HS-27A (cell line): ENCODE data around the gene CPN1.
"Not testable (repeated sequence)": the region's sequence is repeated elsewhere in the genome, so short reads cannot be mapped to it uniquely, and the experiment has no call there.

Experiments used
- DNase-seq: peaks from one replicate; pipeline ENCODE4 v3.0.0-alpha.2; 2012; ENCODE audit warnings: low read depth, missing footprints

CPN1 gene

DNA sequence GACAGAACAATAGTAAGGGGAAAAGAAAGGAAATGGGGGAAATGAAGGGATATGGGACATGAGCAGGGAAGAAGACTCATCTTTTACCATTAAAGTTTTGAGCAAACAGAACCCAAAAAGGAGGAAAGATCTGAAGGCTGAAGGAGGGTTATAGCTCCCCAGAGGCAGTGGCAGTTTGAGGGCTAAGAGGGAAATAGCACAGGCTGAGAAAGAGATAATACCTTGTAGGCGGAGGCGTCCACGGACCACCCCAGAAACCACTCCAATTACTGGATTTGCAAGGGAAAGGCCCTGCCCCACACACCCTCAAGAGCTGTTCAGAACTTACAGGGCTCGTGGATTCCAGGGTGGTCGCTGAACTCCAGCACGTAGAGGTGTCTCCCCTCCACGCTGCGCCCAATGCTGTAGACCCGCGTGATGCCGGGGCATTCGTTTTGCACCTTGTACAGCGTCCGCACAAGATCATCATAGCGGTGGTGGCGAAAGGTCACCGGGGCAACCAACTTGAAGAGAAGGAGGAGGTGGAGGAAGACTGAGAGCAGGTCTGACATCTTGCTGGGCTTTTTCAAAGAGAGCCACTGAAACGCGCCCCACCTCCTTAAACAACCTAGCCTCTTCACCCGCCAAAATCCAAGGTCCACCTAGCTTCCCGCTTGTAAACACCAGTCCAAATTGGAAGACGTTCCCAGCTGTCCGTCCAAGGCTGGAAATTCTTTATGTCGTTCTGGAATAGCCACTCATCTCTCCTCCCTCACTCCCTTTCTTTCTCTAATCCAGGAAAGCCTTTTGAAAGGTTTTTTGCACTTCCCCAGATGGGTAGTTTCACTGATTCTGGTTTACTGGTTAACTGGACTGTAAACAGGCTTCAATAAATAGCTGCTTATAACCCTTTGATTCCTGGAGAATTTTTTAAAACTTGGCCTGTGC, at the start of gene CPN1:
CPN1 (minus strand) TSS at position 795 of the 927 bp plus-strand sequence; CDS start at position 551, 244 bp downstream.
- no peak for DNase-seq

DNA sequence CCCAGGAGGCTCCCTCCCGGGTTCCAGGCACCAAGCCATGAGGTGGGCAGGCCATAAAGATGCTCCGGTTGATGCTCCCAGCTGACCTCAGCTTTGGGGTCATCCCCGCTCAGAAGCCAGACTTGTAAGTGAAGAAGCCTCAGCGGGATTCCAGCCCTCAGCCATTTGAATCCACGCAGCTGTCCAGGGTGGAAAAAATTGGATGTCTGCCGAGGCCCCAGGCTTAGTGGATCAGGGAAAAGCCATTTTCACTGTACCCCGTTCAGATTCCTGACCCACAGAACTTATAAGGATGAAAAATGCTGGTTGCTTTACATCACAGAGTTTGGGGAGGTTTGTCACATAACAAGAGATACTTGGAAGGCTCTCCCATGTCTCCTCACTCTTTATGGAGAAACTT, 49.2 kb upstream of the CPN1 start:
- no peak for DNase-seq

DNA sequence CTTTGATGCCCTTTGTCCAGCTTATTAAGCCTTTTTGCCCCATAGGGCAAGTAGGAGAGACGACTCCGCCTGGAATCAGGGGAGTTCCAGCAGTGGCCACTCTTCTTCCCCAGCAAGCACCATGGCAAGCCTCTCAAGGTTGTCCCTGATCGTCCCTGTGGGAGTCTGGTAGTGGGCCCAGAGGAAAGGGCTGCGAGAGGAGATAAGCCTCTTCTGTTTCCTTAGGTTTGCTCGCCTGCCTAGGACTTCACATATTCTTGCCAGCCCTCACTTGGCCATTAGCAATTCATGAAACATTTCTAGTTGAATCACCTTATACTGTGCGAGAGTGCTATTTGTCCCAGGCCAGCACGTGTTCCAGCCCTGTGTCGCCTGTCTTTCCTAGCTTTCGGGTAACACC, 47.8 kb upstream of the CPN1 start:
- no peak for DNase-seq

DNA sequence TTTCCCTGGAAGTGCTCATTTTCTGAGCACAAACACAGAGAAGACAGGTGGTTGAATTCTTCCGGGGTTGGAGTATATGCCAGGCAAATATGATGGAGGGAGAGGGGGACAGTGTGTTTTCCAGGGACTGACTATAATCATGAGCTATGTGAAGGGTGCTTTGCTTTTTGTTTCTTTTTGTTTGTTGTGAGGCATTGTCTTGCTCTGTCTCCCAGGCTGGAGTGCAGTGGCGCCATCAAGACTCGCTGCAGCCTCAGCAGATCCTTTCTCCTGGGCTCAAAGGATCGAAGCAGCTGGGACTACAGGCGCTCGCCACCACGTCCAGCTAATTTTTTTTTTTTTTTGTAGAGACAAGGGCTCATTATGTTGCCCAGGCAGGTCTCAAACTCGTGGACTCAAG, 47.3 kb upstream of the CPN1 start:
- DNase-seq = no peak

DNA sequence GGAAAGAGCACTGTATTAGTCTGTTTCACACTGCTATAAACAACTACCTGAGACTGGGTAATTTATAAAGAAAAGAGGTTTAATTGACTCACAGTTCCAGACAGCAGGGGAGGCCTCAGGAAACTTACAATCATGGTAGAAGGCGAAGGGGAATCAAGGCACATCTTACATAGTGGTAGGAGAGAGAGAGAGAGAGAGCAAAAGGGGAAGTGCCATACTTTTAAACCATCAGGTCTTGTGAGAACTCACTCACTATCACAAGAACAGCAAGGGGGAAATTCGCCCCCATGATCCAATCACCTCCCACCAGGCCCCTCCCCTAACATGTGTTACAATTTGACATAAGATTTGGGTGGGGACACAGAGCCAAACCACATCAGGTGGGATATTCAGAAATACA, 43.7 kb upstream of the CPN1 start:
- not testable (repeated sequence) for DNase-seq

DNA sequence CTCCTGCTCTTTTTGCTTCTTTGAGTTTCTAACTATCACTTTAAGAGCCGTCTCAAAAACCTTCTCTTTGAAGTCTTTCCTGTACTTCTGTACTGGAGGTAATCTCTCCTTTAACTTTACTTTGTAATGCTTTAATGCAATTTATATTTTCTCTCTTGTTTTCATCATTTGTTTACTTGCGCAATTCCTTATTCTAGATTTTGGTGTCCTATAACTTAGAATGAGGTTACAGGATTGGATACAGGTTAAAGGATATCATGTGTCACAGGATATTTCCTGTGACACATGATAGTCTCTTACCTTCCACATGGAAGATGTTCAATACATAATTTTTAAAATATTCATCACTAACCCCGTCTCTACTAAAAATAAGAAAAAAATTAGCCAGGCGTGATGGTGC, 42.4 kb upstream of the CPN1 start:
- no peak for DNase-seq

DNA sequence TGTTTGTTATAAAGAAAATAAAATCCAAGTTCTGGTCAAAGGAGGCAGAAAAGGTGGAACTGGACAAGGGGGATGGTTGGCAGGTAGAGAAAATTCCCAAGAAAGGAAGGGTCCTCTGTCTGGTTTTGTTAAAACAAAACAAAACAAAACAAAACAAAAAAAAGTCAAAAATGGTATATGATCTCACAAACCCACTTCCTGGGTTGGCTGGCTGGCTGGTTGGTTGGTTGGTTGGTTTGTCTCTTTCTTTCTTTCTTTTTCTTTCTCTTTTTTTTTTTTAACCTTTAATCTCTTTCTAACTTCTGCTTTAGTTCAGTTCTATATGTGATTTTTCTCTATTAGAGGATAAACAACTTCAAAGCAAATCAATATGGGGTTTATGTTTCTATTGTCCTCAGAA, 41.1 kb upstream of the CPN1 start:
- DNase-seq = no peak

DNA sequence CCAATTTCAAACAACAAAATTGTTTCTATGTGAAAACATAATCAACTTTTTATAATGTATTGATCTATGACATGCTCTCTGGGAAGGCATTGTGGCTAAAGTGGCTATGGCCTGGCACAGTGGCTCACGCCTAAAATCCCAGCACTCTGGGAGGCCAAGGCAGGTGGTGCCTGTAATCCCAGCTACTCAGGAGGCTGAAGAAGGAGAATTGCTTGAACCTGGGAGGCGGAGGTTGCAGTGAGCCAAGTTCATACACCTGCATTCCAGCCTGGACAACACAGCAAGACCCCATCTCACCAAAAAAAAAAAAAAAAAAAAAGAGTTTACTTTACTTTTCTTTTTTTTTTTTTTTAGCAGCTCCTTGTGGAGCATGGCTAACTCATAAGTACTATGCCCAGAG, 38.9 kb upstream of the CPN1 start:
- no peak for DNase-seq

DNA sequence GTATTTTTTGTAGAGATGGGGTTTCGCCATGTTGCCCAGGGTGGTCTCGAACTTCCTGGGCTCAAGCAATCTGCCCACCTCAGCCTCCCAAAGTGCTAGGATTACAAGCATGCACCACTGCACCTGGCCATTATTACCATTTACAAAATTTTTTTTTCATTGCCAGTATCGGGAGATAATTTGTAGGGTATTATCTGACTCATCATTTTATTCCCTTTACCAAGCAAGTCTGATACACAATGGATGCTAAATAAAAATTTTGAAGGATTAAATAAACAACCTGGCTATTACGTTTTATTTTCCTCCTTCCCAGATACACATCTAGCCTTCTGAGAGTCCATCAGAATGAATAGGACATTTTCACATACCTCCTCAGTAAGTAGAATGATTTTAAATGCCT, 38.1 kb upstream of the CPN1 start:
- no peak for DNase-seq

DNA sequence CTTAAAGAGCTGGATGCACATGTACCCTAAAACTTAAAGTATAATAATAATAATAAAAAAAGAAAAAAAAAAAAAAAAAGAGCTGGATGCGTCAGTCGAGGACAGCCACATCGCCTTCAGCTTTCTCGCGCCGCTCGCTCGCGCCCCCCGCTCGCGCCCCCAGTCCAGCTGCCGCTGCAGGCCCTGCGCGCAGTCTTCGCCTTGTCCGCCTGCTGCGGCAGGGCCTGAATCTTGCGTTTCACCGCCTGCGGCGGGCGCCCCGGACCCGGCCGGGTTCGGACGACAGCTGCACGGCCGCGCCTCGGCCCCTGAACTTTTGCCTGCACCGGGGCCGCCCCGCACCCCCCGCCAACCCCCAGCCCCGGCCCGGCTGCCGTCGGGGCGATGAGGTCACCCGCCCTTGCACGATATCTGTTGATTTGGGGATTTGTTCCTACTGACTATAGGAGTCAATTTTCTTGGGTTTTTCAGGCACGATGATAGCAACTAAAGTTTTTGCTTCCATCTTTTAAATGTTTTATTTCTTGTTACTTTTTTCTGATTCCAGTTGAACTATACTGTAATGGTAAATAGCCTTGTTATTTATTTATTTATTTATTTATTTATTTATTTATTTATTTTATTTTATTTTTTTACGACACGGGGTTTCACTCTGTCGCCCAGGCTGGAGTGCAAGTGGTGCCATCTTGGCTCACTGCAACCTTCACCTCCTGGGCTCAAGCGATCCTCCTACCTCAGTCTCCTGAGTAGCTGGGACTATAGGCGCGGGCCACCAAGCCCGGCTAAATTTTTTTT, 33.5 kb upstream of the CPN1 start:
- no peak for DNase-seq

DNA sequence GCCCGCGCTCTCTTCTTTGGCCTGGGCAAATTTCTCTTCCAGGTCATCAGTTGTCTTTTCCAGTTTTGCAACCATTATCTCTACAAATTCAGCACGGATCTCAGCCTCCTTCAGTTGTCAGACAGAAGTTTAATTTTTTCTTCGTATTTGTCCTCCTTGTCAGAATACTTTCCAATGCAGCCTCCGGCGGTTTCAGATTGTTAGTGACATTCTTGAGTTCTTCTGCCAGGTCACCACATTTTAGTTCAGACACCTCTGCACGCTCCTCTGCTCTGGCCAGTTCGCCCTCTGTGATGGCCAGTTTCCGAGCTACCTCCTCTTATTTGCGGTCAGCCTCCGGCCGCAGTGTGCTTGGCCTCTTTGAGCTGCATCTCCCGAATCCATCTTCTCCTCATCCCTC, 32.8 kb upstream of the CPN1 start:
- no peak for DNase-seq

DNA sequence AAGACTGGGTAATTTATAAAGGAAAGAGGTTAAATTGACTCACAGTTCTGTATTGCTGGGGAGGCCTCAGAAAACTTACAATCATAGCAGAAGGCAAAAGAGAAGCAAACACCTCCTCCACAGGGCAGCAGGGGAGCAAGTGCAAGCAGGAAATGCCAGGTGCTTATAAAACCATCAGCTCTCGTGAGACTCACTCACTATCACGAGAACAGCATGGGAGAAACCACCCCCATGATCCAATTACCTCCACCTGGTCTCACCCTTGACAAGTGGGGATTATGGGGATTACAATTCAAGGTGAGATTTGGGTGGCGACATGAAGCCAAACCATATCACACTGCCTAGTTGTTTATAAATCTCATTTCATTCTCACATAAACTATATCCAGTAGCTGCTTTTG, 28.0 kb upstream of the CPN1 start:
- DNase-seq = no peak

DNA sequence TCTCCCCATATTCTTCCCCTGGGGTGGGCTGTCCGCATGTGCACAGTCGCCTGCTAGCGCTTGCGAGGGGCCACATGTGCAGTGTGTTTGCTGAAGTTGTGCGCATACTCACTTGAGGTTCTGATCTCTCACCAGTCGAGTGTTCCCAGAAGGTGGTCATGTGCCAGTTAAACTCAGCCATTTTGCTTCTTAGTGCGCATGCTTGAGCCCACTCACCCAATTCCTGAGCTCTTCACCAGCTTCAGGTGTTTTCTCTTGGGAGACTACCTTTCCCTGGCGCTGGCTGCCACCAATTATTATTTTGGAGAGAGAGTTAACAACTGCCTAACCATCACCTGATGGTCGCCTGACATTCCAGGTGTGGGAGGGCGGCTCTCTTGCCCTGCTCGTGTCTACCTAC, 25.2 kb upstream of the CPN1 start:
- no peak for DNase-seq

DNA sequence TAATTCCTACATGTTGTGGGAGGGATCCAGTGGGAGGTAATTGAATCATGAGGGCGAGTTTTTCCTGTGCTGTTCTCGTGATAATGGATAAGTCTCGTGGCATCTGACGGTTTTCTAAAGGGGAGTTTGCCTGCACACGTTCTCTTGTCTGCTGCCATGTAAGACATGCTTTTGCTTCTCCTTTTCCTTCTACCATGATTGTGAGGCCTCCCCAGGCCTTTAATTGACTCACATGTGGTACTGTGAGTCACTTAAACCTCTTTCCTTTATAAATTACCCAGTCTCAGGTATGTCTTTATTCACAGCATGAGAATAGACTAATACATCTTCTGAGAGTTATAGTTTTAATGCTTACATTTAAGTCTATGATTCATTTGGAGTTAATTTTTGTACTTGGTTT, 22.6 kb upstream of the CPN1 start:
- no peak for DNase-seq

DNA sequence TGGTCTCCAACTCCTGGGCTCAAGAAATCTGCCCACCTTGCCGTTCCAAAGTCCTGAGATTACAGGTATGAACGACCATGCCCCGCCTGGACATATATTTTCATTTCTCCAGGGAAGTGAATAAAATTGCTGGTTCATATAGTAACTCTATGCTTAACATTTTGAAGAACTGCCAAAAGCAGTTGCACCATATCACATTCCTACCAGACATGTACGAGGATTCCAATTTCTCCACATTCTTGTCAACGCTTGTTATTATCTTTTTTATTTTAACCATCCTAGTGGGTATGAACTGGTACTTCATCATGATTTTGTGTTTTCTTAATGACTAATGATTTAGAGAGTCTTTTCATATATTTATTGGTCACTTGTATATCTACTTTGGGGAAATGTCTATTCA, 21.9 kb upstream of the CPN1 start:
- no peak for DNase-seq

DNA sequence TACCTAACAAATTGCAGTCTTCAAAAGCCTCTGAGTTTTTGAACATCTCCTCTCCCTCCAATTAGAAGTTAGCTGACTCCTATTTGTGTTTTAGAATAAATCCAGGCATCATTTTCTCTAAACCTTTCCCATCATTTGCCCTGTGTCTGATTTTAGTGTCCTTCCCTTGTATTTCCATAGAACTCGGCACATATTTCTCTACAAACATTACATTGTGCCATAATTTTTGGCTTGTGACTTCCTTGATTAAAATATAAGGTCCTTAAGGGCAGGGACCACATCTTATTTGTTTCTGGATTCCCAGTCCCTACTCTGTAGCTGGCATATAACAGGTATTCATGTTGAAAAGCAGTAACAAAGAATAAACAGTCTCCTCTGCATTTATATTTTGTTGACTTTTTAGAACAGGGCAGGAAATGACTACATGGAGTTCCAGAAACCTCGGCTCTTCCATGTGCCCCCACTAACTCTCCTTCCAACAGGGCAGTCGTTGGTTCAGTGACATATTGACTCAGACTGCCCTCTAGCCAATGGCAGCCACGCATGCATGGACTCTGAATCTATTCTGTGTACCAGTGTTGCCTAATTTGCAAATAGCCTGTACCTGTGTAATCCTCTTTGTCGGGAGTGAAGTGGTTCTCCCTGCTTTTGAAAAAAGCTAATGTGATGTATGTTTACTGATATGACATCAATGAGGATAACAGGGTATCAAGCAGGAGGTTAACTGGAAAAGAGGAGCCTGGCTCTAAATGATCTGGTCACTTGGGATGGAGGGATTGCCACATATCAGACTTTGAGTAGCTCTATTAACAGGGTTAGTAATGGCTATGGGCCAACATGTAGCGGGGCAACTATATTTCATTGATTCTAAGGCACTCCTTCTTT, 19.8 kb upstream of the CPN1 start:
- DNase-seq = no peak

DNA sequence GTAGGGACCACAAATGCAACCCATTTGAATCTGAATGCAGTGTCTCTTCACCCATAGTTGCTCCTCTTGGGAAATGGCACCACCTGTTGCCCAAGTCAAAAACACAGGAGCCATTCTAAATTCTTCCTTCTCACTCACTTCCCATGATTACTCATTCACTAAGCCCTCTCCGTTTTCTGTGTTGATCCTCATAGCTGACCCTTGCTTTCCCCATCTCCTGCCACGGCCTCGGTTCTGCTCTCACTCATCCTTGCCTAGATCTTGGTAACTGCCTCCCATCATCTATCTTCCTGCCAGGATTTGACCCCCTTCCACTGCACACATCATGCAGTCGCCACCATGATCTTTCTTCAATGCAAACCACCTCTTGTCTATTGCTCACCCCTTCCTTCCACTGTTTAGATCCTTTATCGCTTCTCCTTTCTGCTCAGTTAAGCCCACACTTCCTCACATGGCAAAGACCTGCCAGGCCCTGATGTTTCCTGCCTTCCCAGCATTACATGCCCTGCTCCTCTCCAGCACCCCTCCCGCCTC, 19.0 kb upstream of the CPN1 start:
- DNase-seq = no peak

DNA sequence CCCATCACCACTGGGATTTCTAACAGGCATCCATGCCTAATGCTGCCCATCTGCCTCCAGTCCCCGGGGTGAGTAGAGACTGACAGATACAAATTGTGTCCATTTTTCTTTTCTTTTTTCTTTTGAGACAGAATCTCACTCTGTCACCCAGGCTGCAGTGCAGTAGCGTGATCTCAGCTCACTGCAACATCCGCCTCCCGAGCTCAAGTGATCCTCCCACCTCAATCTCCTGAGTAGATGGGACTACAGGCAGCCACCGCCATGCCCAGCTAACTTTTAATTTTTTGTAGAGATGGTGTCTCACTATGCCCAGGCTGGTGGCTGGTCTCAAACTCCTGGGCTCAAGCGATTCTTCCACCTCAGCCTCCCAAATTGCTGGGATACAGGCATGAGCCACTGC, 7.6 kb upstream of the CPN1 start:
- no peak for DNase-seq

DNA sequence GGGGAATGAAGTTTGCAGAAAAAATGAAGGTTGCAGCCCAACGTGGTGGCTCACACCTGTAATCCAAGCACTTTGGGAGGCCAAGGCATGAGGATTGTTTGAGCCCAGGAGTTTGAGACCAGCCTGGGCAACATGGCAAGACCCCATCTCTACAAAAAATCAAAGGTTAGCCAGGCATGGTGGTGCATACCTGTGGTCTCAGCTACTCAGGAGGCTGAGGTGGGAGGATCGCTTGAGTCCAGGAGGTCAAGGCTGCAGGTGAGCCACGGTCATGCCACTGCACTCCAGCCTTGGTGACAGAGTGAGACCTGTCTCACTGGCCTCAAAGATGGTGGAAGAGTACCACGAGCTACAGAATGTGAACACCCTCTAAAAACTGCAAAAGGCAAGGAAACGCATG, 5.0 kb upstream of the CPN1 start:
- not testable (repeated sequence) for DNase-seq

DNA sequence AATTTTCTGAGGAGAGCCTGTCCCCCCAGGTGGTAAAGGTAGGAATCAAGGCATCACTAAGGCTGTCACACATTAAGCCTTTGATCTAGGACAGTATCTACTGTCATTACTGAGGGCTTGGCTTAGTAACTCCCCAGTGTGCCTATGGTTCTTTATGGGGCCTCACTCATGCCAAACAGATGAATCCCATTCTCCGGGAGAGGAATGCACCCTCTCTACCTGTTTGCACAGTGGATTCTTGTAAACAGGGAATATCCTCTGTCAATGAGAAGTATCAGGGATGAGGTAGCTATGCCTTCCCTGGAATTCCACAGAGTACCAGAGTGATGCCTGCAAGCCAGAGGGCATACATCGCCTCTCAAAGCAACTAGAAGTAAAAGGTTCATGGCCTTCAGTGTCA, 3.9 kb upstream of the CPN1 start:
- no peak for DNase-seq

DNA sequence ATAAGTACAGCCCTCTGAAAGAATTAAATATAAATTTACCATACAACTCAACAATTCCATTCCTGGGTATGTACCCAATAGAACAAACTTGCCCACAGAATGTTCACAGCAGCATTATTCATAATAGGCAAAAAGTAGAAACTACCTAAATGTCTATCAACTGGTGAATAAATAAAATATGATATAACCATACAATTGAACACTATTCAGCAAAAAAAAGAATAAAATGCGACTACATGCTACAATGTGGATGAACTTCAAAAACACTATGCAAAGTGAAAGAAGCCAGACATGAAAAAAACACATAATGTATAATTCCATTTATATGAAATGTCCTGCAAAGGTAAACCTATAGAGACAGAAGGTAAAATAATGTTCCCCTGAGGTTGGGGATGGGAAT, 2.0 kb upstream of the CPN1 start:
- DNase-seq = no peak

DNA sequence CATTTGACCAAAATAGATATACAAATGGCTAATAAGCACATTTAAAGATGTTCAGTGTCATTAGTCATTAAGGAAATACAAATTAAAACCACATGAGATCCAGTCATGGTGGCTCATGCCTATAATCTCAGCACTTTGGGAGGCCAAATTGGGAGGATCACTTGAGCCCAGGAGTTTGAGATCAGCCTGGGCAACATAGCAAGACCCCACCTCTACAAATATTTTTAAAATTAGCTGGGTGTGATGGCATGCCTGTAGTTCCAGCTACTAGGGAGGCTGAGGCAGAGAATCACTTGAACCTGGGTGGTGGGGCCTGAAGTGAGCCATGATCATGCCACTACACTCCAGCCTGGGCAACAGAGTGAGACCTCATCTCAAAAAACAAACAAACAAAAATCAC, 607 bp upstream of the CPN1 start:
- not testable (repeated sequence) for DNase-seq
